Lower lobe of right lung (tissue), 2 donors: ENCODE data around the gene NECTIN1. TPM values are rescaled to one million over a fixed set of nuclear protein-coding genes. Genes with fewer than 3 reads are reported as not detected.

Experiments used
- ATAC-seq, 2 donors: fragments of 200-7000 bp; cut with Tn5 transposase; one replicate each; pipeline ENCODE4 v1.9.1; 2020 to 2022; ENCODE audit warnings: mild to moderate bottlenecking in 2 of 2, moderate library complexity in 2 of 2
- DNase-seq: peaks from one replicate; pipeline ENCODE4 v3.0.0-alpha.2; 2020
- H3K27ac ChIP-seq: fragments of 200-600 bp; one replicate; pipeline ENCODE4 v1.8.0; 2022
- H3K27me3 ChIP-seq: fragments of 200-600 bp; one replicate; pipeline ENCODE4 v1.8.0; 2022; ENCODE audit warnings: low read depth
- H3K36me3 ChIP-seq: fragments of 200-600 bp; one replicate; pipeline ENCODE4 v1.8.0; 2022; ENCODE audit warnings: mild to moderate bottlenecking
- H3K4me1 ChIP-seq: fragments of 200-600 bp; one replicate; pipeline ENCODE4 v1.8.0; 2022
- H3K4me3 ChIP-seq: fragments of 200-600 bp; one replicate; pipeline ENCODE4 v1.8.0; 2022; ENCODE audit warnings: mild to moderate bottlenecking
- H3K9me3 ChIP-seq: fragments of 200-600 bp; one replicate; pipeline ENCODE4 v1.8.0; 2022
- intact Hi-C: fragments of 100-400 bp; cut with DNase I; formaldehyde crosslinking; loops from one replicate; pipeline ENCODE4 v1.11.0; 2022
- total RNA-seq: library from RNA; stranded (reverse); fragmentation: NEBNext Ultra II Directional; extraction: Animal tissue kit (Norgen Biotek cat#: 25700); gene quantifications from one replicate; pipeline ENCODE4 v1.2.1, GENCODE V29; 2021
- TF ChIP-seq, protein P1 (sequence below): fragments of 200-600 bp; IDR thresholded peaks from one replicate; pipeline ENCODE4 v1.8.0; 2022; ENCODE audit warnings: antibody characterized with exemption, mild to moderate bottlenecking
- donor health status: DM: no; HTN: yes; CAD: no; lungs with severe emphysema.

NECTIN1 gene
- total RNA-seq, 1 donor from 2014 or later, result 9.1 TPM

- Histone ChIP-seq H3K4me3 (no peak overlapping the region), H3K36me3 (no peaks in the 10 kb centered on the region), H3K27me3 (no peaks in the 10 kb centered on the region), H3K9me3 (no peaks in the 10 kb centered on the region), H3K27ac (no peak overlapping the region), H3K4me1 (peaks cover 20% of the 10 kb centered on the region)
- DNase-seq, result no peak
- ATAC-seq, result no peak
- TF ChIP-seq, protein P1, sequence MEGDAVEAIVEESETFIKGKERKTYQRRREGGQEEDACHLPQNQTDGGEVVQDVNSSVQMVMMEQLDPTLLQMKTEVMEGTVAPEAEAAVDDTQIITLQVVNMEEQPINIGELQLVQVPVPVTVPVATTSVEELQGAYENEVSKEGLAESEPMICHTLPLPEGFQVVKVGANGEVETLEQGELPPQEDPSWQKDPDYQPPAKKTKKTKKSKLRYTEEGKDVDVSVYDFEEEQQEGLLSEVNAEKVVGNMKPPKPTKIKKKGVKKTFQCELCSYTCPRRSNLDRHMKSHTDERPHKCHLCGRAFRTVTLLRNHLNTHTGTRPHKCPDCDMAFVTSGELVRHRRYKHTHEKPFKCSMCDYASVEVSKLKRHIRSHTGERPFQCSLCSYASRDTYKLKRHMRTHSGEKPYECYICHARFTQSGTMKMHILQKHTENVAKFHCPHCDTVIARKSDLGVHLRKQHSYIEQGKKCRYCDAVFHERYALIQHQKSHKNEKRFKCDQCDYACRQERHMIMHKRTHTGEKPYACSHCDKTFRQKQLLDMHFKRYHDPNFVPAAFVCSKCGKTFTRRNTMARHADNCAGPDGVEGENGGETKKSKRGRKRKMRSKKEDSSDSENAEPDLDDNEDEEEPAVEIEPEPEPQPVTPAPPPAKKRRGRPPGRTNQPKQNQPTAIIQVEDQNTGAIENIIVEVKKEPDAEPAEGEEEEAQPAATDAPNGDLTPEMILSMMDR, result no peak
- intact Hi-C loops, result no loop called here
Measured at GRCh38 chr11:119723952-119724325, 5.1 kb downstream of the NECTIN1 start.

DNA sequence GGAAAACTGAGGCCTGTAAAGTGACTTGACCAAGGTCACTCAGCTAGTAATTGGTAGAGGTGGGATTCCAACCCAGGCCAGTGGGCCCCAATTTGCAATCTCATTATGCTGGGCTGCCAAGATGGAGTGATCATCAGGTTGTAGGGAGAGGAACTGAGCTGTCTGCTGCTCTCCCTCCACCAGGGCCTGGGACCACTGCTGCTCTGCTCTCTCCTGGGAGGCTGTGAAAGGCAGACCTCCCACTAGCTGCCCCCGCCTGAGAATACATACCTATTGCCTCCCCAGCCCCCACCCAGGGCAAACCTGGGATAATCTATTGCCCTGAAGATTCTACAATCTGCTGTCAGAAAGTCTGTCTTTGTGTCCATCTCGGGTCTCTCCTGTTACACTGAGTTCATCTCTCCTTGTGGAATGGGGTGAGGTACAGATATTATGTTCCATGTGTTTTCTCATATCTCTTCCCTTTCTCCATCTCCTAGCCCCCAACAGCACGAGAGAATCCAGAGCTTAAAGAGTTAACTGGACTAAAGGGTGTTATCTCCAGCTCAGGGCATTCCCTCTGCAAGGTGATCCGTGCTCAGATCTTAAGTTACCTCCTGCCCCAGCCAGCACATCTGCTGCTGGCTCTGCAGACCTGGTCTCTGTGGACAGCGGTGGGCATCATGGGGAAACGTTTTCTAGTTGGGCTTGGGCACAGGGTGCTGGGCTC, 5.6 kb downstream of the NECTIN1 start:
- intact Hi-C loops, result no loop called here

DNA sequence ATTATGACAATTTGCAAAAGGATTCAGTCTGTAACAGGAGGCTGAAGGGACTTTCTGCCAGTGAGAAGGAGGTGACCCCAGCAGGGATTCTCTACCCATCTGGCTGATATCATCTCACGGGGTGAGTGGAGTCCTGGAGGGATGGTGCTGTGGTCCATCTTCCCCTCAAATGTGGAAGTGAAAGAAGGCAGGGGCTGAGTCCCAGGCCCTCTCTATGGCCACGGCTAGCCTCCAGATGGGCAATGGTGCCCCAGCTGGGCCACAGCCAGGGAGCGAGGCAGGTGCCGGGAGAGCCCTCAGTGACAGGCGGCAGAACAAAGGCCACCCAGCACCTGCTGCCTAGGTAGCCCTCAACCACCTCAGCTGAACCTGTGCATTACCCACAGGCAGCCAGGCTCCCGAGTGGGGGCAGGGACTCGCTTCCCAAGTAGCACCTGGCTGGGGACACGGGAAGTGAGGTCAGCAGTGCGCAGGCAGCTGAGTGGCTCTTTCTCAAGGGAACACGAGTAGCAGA, 6.7 kb downstream of the NECTIN1 start:
- no peaks in the 10 kb centered on the region for H3K27me3 ChIP-seq
- H3K4me3 ChIP-seq, result no peak overlapping the region
- DNase-seq (no peak), ATAC-seq (no peak)
- H3K27ac ChIP-seq, result no peak overlapping the region
- peaks cover 10% of the 10 kb centered on the region for H3K4me1 ChIP-seq
- TF ChIP-seq, protein P1, result no peak
- no peaks in the 10 kb centered on the region for H3K36me3 ChIP-seq
- intact Hi-C loops, result no loop called here
- no peaks in the 10 kb centered on the region for H3K9me3 ChIP-seq

More for the DNA sequence above, 5.6 kb downstream of the NECTIN1 start:
- no peak overlapping the region for H3K4me3 ChIP-seq
- ATAC-seq, result no peak
- no peak for DNase-seq
- peaks cover 20% of the 10 kb centered on the region for H3K4me1 ChIP-seq
- TF ChIP-seq, protein P1, result no peak
- no peaks in the 10 kb centered on the region for H3K9me3 ChIP-seq
- H3K36me3 ChIP-seq, result no peaks in the 10 kb centered on the region
- no peak overlapping the region for H3K27ac ChIP-seq
- H3K27me3 ChIP-seq, result no peaks in the 10 kb centered on the region

GRCh38 chr11:119721129-119722120, 7.6 kb downstream of the NECTIN1 start:
- DNase-seq (no peak), ATAC-seq (no peak)
- no peaks in the 10 kb centered on the region for H3K36me3 ChIP-seq
- intact Hi-C loops, result no loop called here
- TF ChIP-seq, protein P1, result peak; percentile 37
- peaks cover 1% of the 10 kb centered on the region for H3K4me1 ChIP-seq
- no peaks in the 10 kb centered on the region for H3K9me3 ChIP-seq
- no peaks in the 10 kb centered on the region for H3K27me3 ChIP-seq
- H3K4me3 ChIP-seq, result no peak overlapping the region
- no peak overlapping the region for H3K27ac ChIP-seq

DNA sequence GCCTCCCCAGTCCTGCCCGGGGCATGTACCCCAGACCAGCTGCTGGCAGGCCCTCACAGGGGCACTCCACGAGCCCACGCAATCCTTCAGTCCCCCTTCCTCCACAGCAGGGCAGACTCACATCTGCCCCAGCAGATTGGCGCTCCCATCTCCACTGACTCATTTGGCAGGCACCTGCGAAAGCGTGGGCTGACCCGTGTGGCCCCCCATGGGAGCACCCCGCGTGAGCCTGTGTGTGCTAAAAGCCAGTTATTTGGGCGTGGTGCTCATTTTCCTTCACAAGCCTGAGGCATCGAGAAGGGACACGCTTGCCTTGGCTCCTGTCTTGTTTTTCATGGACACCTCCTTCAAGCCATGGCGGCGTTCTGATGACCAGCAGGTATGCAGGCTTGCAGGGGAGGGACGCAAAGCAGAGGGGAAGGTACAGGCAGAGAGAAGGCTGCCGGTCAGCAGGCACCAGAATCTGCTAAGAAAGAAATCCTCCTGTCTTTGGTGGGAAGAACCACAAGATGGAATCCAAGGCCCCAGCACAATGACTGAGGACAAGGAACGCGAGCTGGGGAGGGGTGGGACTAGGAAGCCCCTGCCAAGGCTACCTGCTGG, 8.6 kb downstream of the NECTIN1 start:
- no peaks in the 10 kb centered on the region for H3K9me3 ChIP-seq
- H3K27me3 ChIP-seq, result no peaks in the 10 kb centered on the region
- H3K36me3 ChIP-seq, result no peaks in the 10 kb centered on the region
- no peak overlapping the region for H3K4me3 ChIP-seq
- TF ChIP-seq, protein P1, result no peak
- DNase-seq, result no peak
- no peak for ATAC-seq
- no peak overlapping the region for H3K27ac ChIP-seq
- intact Hi-C loops, result no loop called here
- H3K4me1 ChIP-seq, result no peaks in the 10 kb centered on the region
